Skeletal muscle satellite cell (primary cell): ENCODE results near the gene PDLIM1.

ENCODE experiments used
- H3K27me3 ChIP-seq: 2 replicates; pipeline ENCODE4 v1.7.0; 2013; ENCODE audit warnings: low read length; ENCODE audit not compliant: control insufficient read depth, insufficient read depth
- H3K36me3 ChIP-seq: 2 replicates; pipeline ENCODE4 v1.7.0; 2013; ENCODE audit warnings: mild to moderate bottlenecking, control low read depth, low read length; ENCODE audit not compliant: insufficient read depth
- H3K4me1 ChIP-seq: 2 replicates; pipeline ENCODE4 v1.7.0; 2013; ENCODE audit warnings: low read length; ENCODE audit not compliant: control insufficient read depth, insufficient read depth
- H3K4me2 ChIP-seq: 2 replicates; pipeline ENCODE4 v1.7.0; 2013; ENCODE audit warnings: mild to moderate bottlenecking, low read length
- H3K4me3 ChIP-seq: 2 replicates; pipeline ENCODE4 v1.7.0; 2013; ENCODE audit warnings: low read length
- H3K9ac ChIP-seq: 2 replicates; pipeline ENCODE4 v1.7.0; 2013; ENCODE audit warnings: mild to moderate bottlenecking, low read depth, low read length, moderate library complexity
- H3K9me3 ChIP-seq: replicated peaks from 2 replicates; pipeline ENCODE4 v1.7.0; 2013; ENCODE audit warnings: mild to moderate bottlenecking, control low read depth, low read length

PDLIM1 gene

GRCh38 chr10:95297402-95297801 lies 6.6 kb upstream of the PDLIM1 start:
- no peak overlapping the region for H3K4me2 ChIP-seq
- H3K4me1 ChIP-seq: no peaks in the 10 kb centered on the region
- H3K9ac ChIP-seq: no peak overlapping the region
- peaks cover 16% of the 10 kb centered on the region for H3K27me3 ChIP-seq
- H3K4me3 ChIP-seq: no peak overlapping the region
- no peaks in the 10 kb centered on the region for H3K36me3 ChIP-seq
- H3K9me3 ChIP-seq: no peaks in the 10 kb centered on the region

GRCh38 chr10:95296764-95297163 lies 6.0 kb upstream of the PDLIM1 start:
- no peak overlapping the region for H3K9ac ChIP-seq
- H3K4me1 ChIP-seq: no peaks in the 10 kb centered on the region
- H3K9me3 ChIP-seq: no peaks in the 10 kb centered on the region
- H3K36me3 ChIP-seq: no peaks in the 10 kb centered on the region
- no peak overlapping the region for H3K4me3 ChIP-seq
- no peak overlapping the region for H3K4me2 ChIP-seq
- peaks cover 18% of the 10 kb centered on the region for H3K27me3 ChIP-seq

GRCh38 chr10:95295031-95295755 lies 4.4 kb upstream of the PDLIM1 start:
- Histone ChIP-seq H3K4me3 (peak overlapping the region; percentile 62), H3K36me3 (no peaks in the 10 kb centered on the region), H3K9ac (no peak overlapping the region), H3K4me2 (peak overlapping the region; percentile 81), H3K4me1 (no peaks in the 10 kb centered on the region), H3K27me3 (peaks cover 26% of the 10 kb centered on the region), H3K9me3 (no peaks in the 10 kb centered on the region)

- Histone ChIP-seq H3K4me3 (no peak overlapping the region), H3K4me2 (no peak overlapping the region), H3K4me1 (peaks cover 9% of the 10 kb centered on the region), H3K9ac (no peak overlapping the region), H3K9me3 (no peaks in the 10 kb centered on the region), H3K27me3 (peaks cover 36% of the 10 kb centered on the region), H3K36me3 (no peaks in the 10 kb centered on the region)
Observed at GRCh38 chr10:95293631-95294030, 2.8 kb upstream of the PDLIM1 start.

GRCh38 chr10:95291365-95292039 lies 699 bp upstream of the PDLIM1 start:
- H3K4me1 ChIP-seq: peaks cover 9% of the 10 kb centered on the region
- no peaks in the 10 kb centered on the region for H3K9me3 ChIP-seq
- peaks cover 41% of the 10 kb centered on the region for H3K27me3 ChIP-seq
- peak overlapping the region; percentile 88 for H3K4me3 ChIP-seq
- H3K36me3 ChIP-seq: no peaks in the 10 kb centered on the region
- H3K9ac ChIP-seq: peak overlapping the region; percentile 49
- peak overlapping the region; percentile 93 for H3K4me2 ChIP-seq

- Histone ChIP-seq H3K4me3 (peak overlapping the region; percentile 88), H3K27me3 (peaks cover 36% of the 10 kb centered on the region), H3K36me3 (no peaks in the 10 kb centered on the region), H3K4me1 (peaks cover 9% of the 10 kb centered on the region), H3K9ac (peak overlapping the region; percentile 84), H3K4me2 (peak overlapping the region; percentile 93), H3K9me3 (no peaks in the 10 kb centered on the region)
Observed at GRCh38 chr10:95289921-95290421, 832 bp downstream of the PDLIM1 start.

- peak overlapping the region; percentile 84 for H3K9ac ChIP-seq
- H3K9me3 ChIP-seq: no peaks in the 10 kb centered on the region
- H3K4me3 ChIP-seq: peak overlapping the region; percentile 88
- peaks cover 34% of the 10 kb centered on the region for H3K27me3 ChIP-seq
- peaks cover 9% of the 10 kb centered on the region for H3K4me1 ChIP-seq
- H3K4me2 ChIP-seq: peak overlapping the region; percentile 93
- no peaks in the 10 kb centered on the region for H3K36me3 ChIP-seq
Observed at GRCh38 chr10:95289003-95289920, 1.5 kb downstream of the PDLIM1 start.

GRCh38 chr10:95288303-95288702 lies 2.5 kb downstream of the PDLIM1 start:
- Histone ChIP-seq H3K4me1 (peaks cover 9% of the 10 kb centered on the region), H3K36me3 (no peaks in the 10 kb centered on the region), H3K27me3 (peaks cover 34% of the 10 kb centered on the region), H3K9me3 (no peaks in the 10 kb centered on the region), H3K9ac (no peak overlapping the region), H3K4me2 (no peak overlapping the region), H3K4me3 (no peak overlapping the region)

GRCh38 chr10:95287281-95287680 lies 3.5 kb downstream of the PDLIM1 start:
- no peaks in the 10 kb centered on the region for H3K9me3 ChIP-seq
- no peak overlapping the region for H3K9ac ChIP-seq
- H3K4me2 ChIP-seq: no peak overlapping the region
- H3K4me3 ChIP-seq: no peak overlapping the region
- H3K4me1 ChIP-seq: peaks cover 9% of the 10 kb centered on the region
- peaks cover 34% of the 10 kb centered on the region for H3K27me3 ChIP-seq
- H3K36me3 ChIP-seq: no peaks in the 10 kb centered on the region

GRCh38 chr10:95286707-95287106 lies 4.1 kb downstream of the PDLIM1 start:
- Histone ChIP-seq H3K4me3 (no peak overlapping the region), H3K27me3 (peaks cover 32% of the 10 kb centered on the region), H3K4me2 (no peak overlapping the region), H3K36me3 (no peaks in the 10 kb centered on the region), H3K4me1 (peaks cover 9% of the 10 kb centered on the region), H3K9me3 (no peaks in the 10 kb centered on the region), H3K9ac (no peak overlapping the region)

- no peak overlapping the region for H3K9ac ChIP-seq
- peaks cover 25% of the 10 kb centered on the region for H3K27me3 ChIP-seq
- H3K4me1 ChIP-seq: peaks cover 9% of the 10 kb centered on the region
- no peak overlapping the region for H3K4me2 ChIP-seq
- H3K4me3 ChIP-seq: no peak overlapping the region
- no peaks in the 10 kb centered on the region for H3K9me3 ChIP-seq
- H3K36me3 ChIP-seq: no peaks in the 10 kb centered on the region
Observed at GRCh38 chr10:95285556-95285955, 5.2 kb downstream of the PDLIM1 start.
